HG02571 (cell line): ENCODE data around the gene EPS8L1.
"Not testable (repeated sequence)": the region's sequence is repeated elsewhere in the genome, so short reads cannot be mapped to it uniquely, and the experiment has no call there.

Experiments
- ATAC-seq: cut with Tn5 transposase; IDR thresholded peaks from one replicate; pipeline ENCODE4 v1.9.1; 2021; ENCODE audit warnings: mild to moderate bottlenecking, moderate library complexity; ENCODE audit not compliant: unreplicated experiment

EPS8L1 gene

GRCh38 chr19:55048446-55048845 lies 27.2 kb upstream of the EPS8L1 start:
- no peak for ATAC-seq

- ATAC-seq: no peak
These were observed 24.7 kb upstream of the EPS8L1 start for GRCh38 chr19:55050749-55051532.

- ATAC-seq: no peak
These were observed 21.9 kb upstream of the EPS8L1 start for GRCh38 chr19:55053735-55054134.

GRCh38 chr19:55056827-55057226 lies 18.8 kb upstream of the EPS8L1 start:
- no peak for ATAC-seq

- ATAC-seq: no peak
These were observed 16.7 kb upstream of the EPS8L1 start for GRCh38 chr19:55058781-55059610.

GRCh38 chr19:55060287-55060686 lies 15.4 kb upstream of the EPS8L1 start:
- ATAC-seq: not testable (repeated sequence)

- ATAC-seq: peak; percentile 89
These were observed 12.8 kb upstream of the EPS8L1 start, which contains the start of gene RDH13 for GRCh38 chr19:55062735-55063491. RDH13 (minus strand) TSS chr19:55063148; CDS start chr19:55063032, 116 bp downstream.

GRCh38 chr19:55063492-55063843 lies 12.2 kb upstream of the EPS8L1 start:
- no peak for ATAC-seq

- not testable (repeated sequence) for ATAC-seq
These were observed 10.2 kb upstream of the EPS8L1 start for GRCh38 chr19:55065516-55065915.

GRCh38 chr19:55066107-55066709 lies 9.5 kb upstream of the EPS8L1 start:
- no peak for ATAC-seq

GRCh38 chr19:55067869-55068268 lies 7.8 kb upstream of the EPS8L1 start:
- ATAC-seq: no peak

GRCh38 chr19:55068950-55069864 lies 6.5 kb upstream of the EPS8L1 start:
- ATAC-seq: no peak

- no peak for ATAC-seq
These were observed 5.8 kb upstream of the EPS8L1 start for GRCh38 chr19:55069865-55070197.

- no peak for ATAC-seq
These were observed 5.1 kb upstream of the EPS8L1 start for GRCh38 chr19:55070466-55071128.

- ATAC-seq: no peak
These were observed 4.6 kb upstream of the EPS8L1 start for GRCh38 chr19:55071129-55071502.

- ATAC-seq: no peak
These were observed 3.8 kb upstream of the EPS8L1 start for GRCh38 chr19:55071913-55072312.

- no peak for ATAC-seq
These were observed 652 bp downstream of the EPS8L1 start for GRCh38 chr19:55076321-55076720.

- no peak for ATAC-seq
These were observed 1.4 kb downstream of the EPS8L1 start for GRCh38 chr19:55077106-55077505.

- ATAC-seq: no peak
These were observed 3.3 kb downstream of the EPS8L1 start for GRCh38 chr19:55078996-55079395.
